CD4-positive, alpha-beta T cell (primary cell): ENCODE measurements around the gene CAND1. TPM values are rescaled to one million over a fixed set of nuclear protein-coding genes. Genes with fewer than 3 reads are reported as not detected.

Experiments
- ATAC-seq: fragments of 200-7000 bp; cut with Tn5 transposase; one replicate; pipeline ENCODE4 v1.10.0; 2022; ENCODE audit warnings: mild to moderate bottlenecking; ENCODE audit not compliant: poor library complexity
- CTCF ChIA-PET: fragments of 350-600 bp; sonication (Branson Sonifier 250); formaldehyde crosslinking; loops from one replicate; lab custom pipeline; 2021; ENCODE audit warnings: antibody characterized with exemption, inconsistent platforms; lab: Charles Lee
- POLR2A ChIA-PET: fragments of 350-600 bp; sonication (Branson Sonifier 250); formaldehyde crosslinking; loops from one replicate; lab custom pipeline; 2021; ENCODE audit warnings: antibody characterized with exemption, inconsistent platforms; lab: Charles Lee
- DNase-seq, 14 experiments: peaks; one replicate each; pipeline ENCODE4 v3.0.0-alpha.2; 2013 to 2020; ENCODE audit warnings: mixed read lengths in 2 of 14
- H3K27ac ChIP-seq, 2 donors: one replicate each; pipeline versions ENCODE4 v1.5.1 to v1.7.0; 2013; ENCODE audit warnings: low read length in 2 of 2, low read depth in 1 of 2, mild to moderate bottlenecking in 1 of 2
- H3K27me3 ChIP-seq, 2 experiments: 1 replicate in 1 of 2; 2 replicates in 1 of 2; pipeline versions ENCODE4 v1.6.1 to v1.7.0; 2013; ENCODE audit warnings: low read length in 2 of 2, control low read depth in 1 of 2, mild to moderate bottlenecking in 1 of 2, moderate library complexity in 1 of 2; ENCODE audit not compliant: insufficient read depth in 2 of 2, control insufficient read depth in 1 of 2
- H3K36me3 ChIP-seq: one replicate; pipeline ENCODE4 v1.6.1; 2013; ENCODE audit warnings: low read length, control low read depth; ENCODE audit not compliant: insufficient read depth
- H3K4me1 ChIP-seq: one replicate; pipeline ENCODE4 v1.6.1; 2013; ENCODE audit warnings: low read length, control low read depth; ENCODE audit not compliant: insufficient read depth
- H3K4me3 ChIP-seq: one replicate; pipeline ENCODE4 v1.5.1; 2013; ENCODE audit warnings: mild to moderate bottlenecking, low read length, moderate library complexity
- H3K9me3 ChIP-seq, 2 experiments: 1 replicate in 1 of 2; 2 replicates in 1 of 2; pipeline versions ENCODE4 v1.6.1 to v1.7.0; 2013; ENCODE audit warnings: low read length in 2 of 2, mild to moderate bottlenecking in 2 of 2, control low read depth in 1 of 2, moderate library complexity in 1 of 2; ENCODE audit not compliant: control insufficient read depth in 1 of 2, insufficient read depth in 1 of 2
- H3K27ac Mint-ChIP-seq: one replicate; pipeline ENCODE4 v1.8.0; 2020; ENCODE audit warnings: mixed read lengths
- H3K27me3 Mint-ChIP-seq: one replicate; pipeline ENCODE4 v1.8.0; 2021; ENCODE audit warnings: mixed read lengths
- H3K36me3 Mint-ChIP-seq: one replicate; pipeline ENCODE4 v1.8.0; 2021; ENCODE audit warnings: low read depth, mixed read lengths
- H3K4me1 Mint-ChIP-seq: one replicate; pipeline ENCODE4 v1.8.0; 2021; ENCODE audit warnings: low read depth, mixed read lengths
- H3K4me3 Mint-ChIP-seq: one replicate; pipeline ENCODE4 v1.8.0; 2020; ENCODE audit warnings: mild to moderate bottlenecking, mixed read lengths
- H3K9me3 Mint-ChIP-seq: one replicate; pipeline ENCODE4 v1.8.0; 2020; ENCODE audit warnings: mixed read lengths
- CTCF ChIP-seq: fragments of 200-600 bp; IDR thresholded peaks from one replicate; pipeline ENCODE4 v1.8.0; 2022; ENCODE audit warnings: antibody characterized with exemption, mild to moderate bottlenecking
- intact Hi-C, 2 experiments: fragments of 100-400 bp; cut with DNase I in 1 of 2; cut with micrococcal nuclease in 1 of 2; formaldehyde crosslinking; loops; one replicate each; pipeline versions ENCODE4 v1.15.1 to v1.9.0; 2023 to 2025; cut with DNase I, micrococcal nuclease
- total RNA-seq, 174 experiments: library from RNA in 2 of 174; stranded (reverse) in 2 of 174; gene quantifications; one replicate each; pipeline ENCODE4 v1.2.3 and lab custom pipeline; 2021 to 2026

CAND1 gene
- total RNA-seq, 2 experiments from 2014 or later, result 118 to 124 TPM

- H3K4me1 Mint-ChIP-seq, result peaks cover 11% of the 10 kb centered on the region
- Histone ChIP-seq H3K27me3 (no peaks in the 10 kb centered on the region), H3K27ac (no peak overlapping the region), H3K9me3 (no peaks in the 10 kb centered on the region), H3K4me1 (no peaks in the 10 kb centered on the region), H3K4me3 (no peak overlapping the region), H3K36me3 (peaks cover 94% of the 10 kb centered on the region)
- intact Hi-C loops, result no loop called here
- no peak overlapping the region for H3K27ac Mint-ChIP-seq
- ATAC-seq (no peak), DNase-seq (no peak)
- no peaks in the 10 kb centered on the region for H3K27me3 Mint-ChIP-seq
- peaks cover 94% of the 10 kb centered on the region for H3K36me3 Mint-ChIP-seq
- ChIA-PET POLR2A (no interaction called here), CTCF (no interaction called here)
- H3K4me3 Mint-ChIP-seq, result no peak overlapping the region
- H3K9me3 Mint-ChIP-seq, result no peaks in the 10 kb centered on the region
- TF ChIP-seq CTCF, result no peak
These were observed 33.0 kb downstream of the CAND1 start for GRCh38 chr12:67302162-67302561.

DNA sequence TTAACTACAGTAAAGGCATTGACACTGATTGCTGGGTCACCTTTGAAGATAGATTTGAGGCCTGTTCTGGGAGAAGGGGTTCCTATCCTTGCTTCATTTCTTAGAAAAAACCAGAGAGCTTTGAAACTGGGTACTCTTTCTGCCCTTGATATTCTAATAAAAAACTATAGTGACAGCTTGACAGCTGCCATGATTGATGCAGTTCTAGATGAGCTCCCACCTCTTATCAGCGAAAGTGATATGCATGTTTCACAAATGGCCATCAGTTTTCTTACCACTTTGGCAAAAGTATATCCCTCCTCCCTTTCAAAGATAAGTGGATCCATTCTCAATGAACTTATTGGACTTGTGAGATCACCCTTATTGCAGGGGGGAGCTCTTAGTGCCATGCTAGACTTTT is 36.4 kb downstream of the CAND1 start:
- Histone ChIP-seq H3K27ac (no peak overlapping the region), H3K36me3 (peaks cover 89% of the 10 kb centered on the region), H3K4me1 (no peaks in the 10 kb centered on the region), H3K27me3 (no peaks in the 10 kb centered on the region), H3K4me3 (no peak overlapping the region), H3K9me3 (no peaks in the 10 kb centered on the region)
- H3K9me3 Mint-ChIP-seq, result no peaks in the 10 kb centered on the region
- ATAC-seq, result no peak
- no peak for TF ChIP-seq CTCF
- H3K4me1 Mint-ChIP-seq, result peaks cover 5% of the 10 kb centered on the region
- H3K4me3 Mint-ChIP-seq, result no peak overlapping the region
- DNase-seq, result no peak
- ChIA-PET CTCF (no interaction called here), POLR2A (interaction anchor here (1.4 kb wide), 1 partner anchor 36 kb away, joined by 7 read pairs; the partner anchor contains the start of gene CAND1)
- peaks cover 94% of the 10 kb centered on the region for H3K36me3 Mint-ChIP-seq
- H3K27me3 Mint-ChIP-seq, result no peaks in the 10 kb centered on the region
- intact Hi-C loops, result no loop called here
- no peak overlapping the region for H3K27ac Mint-ChIP-seq

- no peak overlapping the region for H3K27ac ChIP-seq
- Mint-ChIP-seq H3K4me1 (peaks cover 5% of the 10 kb centered on the region), H3K27me3 (no peaks in the 10 kb centered on the region), H3K9me3 (no peaks in the 10 kb centered on the region), H3K36me3 (peaks cover 97% of the 10 kb centered on the region), H3K4me3 (no peak overlapping the region), H3K27ac (no peak overlapping the region)
- ChIA-PET CTCF (interaction anchor here (0.8 kb wide), 1 partner anchor 18 kb away, joined by 3 read pairs; no protein-coding TSS in a partner anchor), POLR2A (interaction anchor here (2.7 kb wide), 1 partner anchor 37 kb away, joined by 11 read pairs; the partner anchor contains the start of gene CAND1)
- no peak for DNase-seq
- no peaks in the 10 kb centered on the region for H3K27me3 ChIP-seq
- H3K4me1 ChIP-seq, result no peaks in the 10 kb centered on the region
- intact Hi-C loops, result no loop called here
- H3K9me3 ChIP-seq, result no peaks in the 10 kb centered on the region
- no peak overlapping the region for H3K4me3 ChIP-seq
- H3K36me3 ChIP-seq, result peaks cover 92% of the 10 kb centered on the region
- TF ChIP-seq CTCF, result no peak
- ATAC-seq, result no peak
These were observed 37.6 kb downstream of the CAND1 start for GRCh38 chr12:67306712-67307111.
